ENCODE data around the gene SMTN.
"Not testable (repeated sequence)": the region's sequence is repeated elsewhere in the genome, so short reads cannot be mapped to it uniquely, and the experiment has no call there.

SMTN gene

GRCh38 chr22:31077681-31078080, 3.4 kb upstream of the SMTN start:
- no peak for TF ChIP-seq CTCF (IDR thresholded peaks at IDR 0.05; ENCODE audit: control insufficient read depth, extremely low read depth, insufficient read depth)
- H3K4me3 ChIP-seq (ENCODE audit: low read depth, low read length), result no peak overlapping the region
- peak; percentile 30 for DNase-seq (ENCODE audit: low read depth)

- not testable (repeated sequence) for H3K4me3 ChIP-seq (ENCODE audit: low read depth, low read length); DNase-seq (ENCODE audit: low read depth)
Observed at GRCh38 chr22:31078389-31078788, 2.7 kb upstream of the SMTN start.

GRCh38 chr22:31079095-31079642, 1.9 kb upstream of the SMTN start:
- no peak for DNase-seq (ENCODE audit: low read depth)
- no peak overlapping the region for H3K4me3 ChIP-seq (ENCODE audit: low read depth, low read length)
- no peak for TF ChIP-seq CTCF (IDR thresholded peaks at IDR 0.05; ENCODE audit: control insufficient read depth, extremely low read depth, insufficient read depth)

- no peak for DNase-seq (ENCODE audit: low read depth)
- TF ChIP-seq CTCF (IDR thresholded peaks at IDR 0.05; ENCODE audit: control insufficient read depth, extremely low read depth, insufficient read depth), result no peak
- H3K4me3 ChIP-seq (ENCODE audit: low read depth, low read length), result peak overlapping the region; percentile 91
Observed at GRCh38 chr22:31080164-31080847, 812 bp upstream of the SMTN start.

GRCh38 chr22:31081963-31082605, 966 bp downstream of the SMTN start:
- peak overlapping the region; percentile 91 for H3K4me3 ChIP-seq (ENCODE audit: low read depth, low read length)
- TF ChIP-seq CTCF (IDR thresholded peaks at IDR 0.05; ENCODE audit: control insufficient read depth, extremely low read depth, insufficient read depth), result no peak
- DNase-seq (ENCODE audit: low read depth), result no peak

- H3K4me3 ChIP-seq (ENCODE audit: low read depth, low read length), result peak overlapping the region; percentile 91
- DNase-seq (ENCODE audit: low read depth), result no peak
- TF ChIP-seq CTCF (IDR thresholded peaks at IDR 0.05; ENCODE audit: control insufficient read depth, extremely low read depth, insufficient read depth), result peak; percentile 21; the same call in 1 of the 2 replicates
Observed at GRCh38 chr22:31082606-31083376, 1.7 kb downstream of the SMTN start.

- no peak for TF ChIP-seq CTCF (IDR thresholded peaks at IDR 0.05; ENCODE audit: control insufficient read depth, extremely low read depth, insufficient read depth)
- no peak for DNase-seq (ENCODE audit: low read depth)
- H3K4me3 ChIP-seq (ENCODE audit: low read depth, low read length), result no peak overlapping the region
Observed at GRCh38 chr22:31083377-31083768, 2.3 kb downstream of the SMTN start.
